ENCODE data around the gene RND3.

- TF ChIP-seq CTCF (IDR thresholded peaks at IDR 0.05) (no peak), POLR2AphosphoS5 (IDR thresholded peaks at IDR 0.05) (no peak), POLR2A (IDR thresholded peaks at IDR 0.05) (no peak), EP300 (IDR thresholded peaks at IDR 0.05) (no peak)
Measured at GRCh38 chr2:150532879-150533278, 45.4 kb upstream of the RND3 start.
